Stimulated activated CD4-positive, alpha-beta T cell treated with anti-CD3 and anti-CD28 coated beads, Interleukin-4, amount 100 ng/mL, for 4 hours (primary cell): ENCODE results near the gene OR4N2.
"Not testable (repeated sequence)": the region's sequence is repeated elsewhere in the genome, so short reads cannot be mapped to it uniquely, and the experiment has no call there.

Experiments
- DNase-seq, 2 experiments: peaks; one replicate each; pipeline ENCODE4 v3.0.0-alpha.2; 2020

Gene OR4N2

DNA sequence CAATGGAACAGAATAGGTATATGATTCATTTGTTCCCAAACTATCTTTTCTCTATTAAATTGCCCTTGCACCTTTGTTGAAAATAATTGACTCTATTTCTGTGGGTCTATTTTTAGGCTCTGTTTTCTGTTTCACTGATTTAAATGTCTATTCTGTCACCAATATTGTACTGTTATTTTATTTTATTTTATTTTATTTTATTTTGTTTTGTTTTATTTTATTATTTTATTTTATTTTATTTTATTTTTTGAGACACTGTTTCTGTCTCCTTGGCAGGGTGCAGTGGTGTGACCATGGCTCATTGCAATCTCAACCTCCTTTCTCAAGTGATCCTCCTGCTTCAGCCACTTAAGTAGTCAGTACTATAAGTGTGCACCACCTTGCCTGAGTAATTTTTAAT, 34.9 kb downstream of the OR4N2 start:
- DNase-seq: no peak

DNA sequence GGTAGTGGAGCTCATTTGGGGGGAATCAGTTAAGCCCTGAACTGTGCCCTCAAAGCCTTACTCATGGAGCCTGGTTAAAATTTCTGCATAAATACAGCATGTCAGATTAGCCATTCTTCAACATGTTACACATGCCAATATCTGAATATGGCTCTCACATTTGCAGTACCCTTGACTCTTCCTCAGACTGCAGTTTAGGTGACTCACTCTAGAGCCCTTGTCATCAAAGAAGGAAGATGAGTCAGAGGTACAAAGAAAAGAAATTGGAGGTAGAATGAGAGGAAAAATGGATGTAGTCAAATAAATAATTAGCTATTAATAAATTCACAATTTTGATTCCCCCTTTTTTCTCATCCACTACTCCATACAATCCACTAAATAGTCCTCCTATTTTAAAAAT, 47.8 kb downstream of the OR4N2 start:
- DNase-seq: no peak

GRCh38 chr14:19866061-19866669, 62.6 kb downstream of the OR4N2 start:
- not testable (repeated sequence) for DNase-seq

DNA sequence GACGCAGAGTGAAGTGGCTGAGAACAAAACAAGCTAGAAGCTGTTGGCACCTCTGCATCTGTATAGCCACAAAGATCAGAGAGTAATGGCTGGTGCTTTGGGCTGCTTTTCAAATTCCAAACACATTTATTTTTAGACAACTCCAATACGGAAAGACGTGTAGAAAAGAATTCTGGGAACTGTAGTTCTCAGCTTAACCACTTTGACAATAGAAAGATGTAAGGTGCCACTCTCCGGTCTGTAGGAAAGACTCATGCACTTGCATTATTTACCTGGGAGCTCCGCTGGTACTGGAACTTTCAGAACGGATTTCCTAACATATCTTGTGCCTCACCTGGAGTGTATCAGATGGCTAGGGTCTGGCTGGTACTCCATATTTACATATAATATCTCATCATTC, 69.6 kb downstream of the OR4N2 start:
- no peak for DNase-seq

GRCh38 chr14:19874842-19875241, 71.3 kb downstream of the OR4N2 start, which contains the start of gene OR4K2:
Gene OR4K2 (plus strand): TSS chr14:19875142. CDS start chr14:19876268, 1,126 bp downstream.
- no peak for DNase-seq

GRCh38 chr14:19878029-19878642, 74.6 kb downstream of the OR4N2 start:
- DNase-seq: no peak
